Right atrium auricular region (tissue), 2 donors: Measurements from ENCODE around the gene KLHL8. TPM values are rescaled to one million over a fixed set of nuclear protein-coding genes. Genes with fewer than 3 reads are reported as not detected.
"Not testable (repeated sequence)": the region's sequence is repeated elsewhere in the genome, so short reads cannot be mapped to it uniquely, and the experiment has no call there.

ENCODE experiments used
- DNase-seq: peaks from one replicate; pipeline ENCODE4 v3.0.0-alpha.2; 2019; ENCODE audit warnings: low spot score
- H3K27ac ChIP-seq, 2 donors: fragments of 200-600 bp; sonication (generic); 1 replicate in 1 of 2; 2 replicates in 1 of 2; pipeline ENCODE4 v1.5.1; 2016 to 2019
- H3K27me3 ChIP-seq, 2 donors: fragments of 200-600 bp; sonication (generic); one replicate each; pipeline versions ENCODE4 v1.5.1 to v1.6.0; 2017 to 2019
- H3K36me3 ChIP-seq: fragments of 200-600 bp; sonication (generic); one replicate; pipeline ENCODE4 v1.5.1; 2016
- H3K4me1 ChIP-seq, 2 donors: fragments of 200-600 bp; sonication (generic); one replicate each; pipeline versions ENCODE4 v1.5.1 to v1.6.0; 2017 to 2019
- H3K4me3 ChIP-seq, 2 donors: fragments of 200-600 bp; sonication (generic); 1 replicate in 1 of 2; 2 replicates in 1 of 2; pipeline ENCODE4 v1.5.1; 2017 to 2019; ENCODE audit warnings: mild to moderate bottlenecking in 1 of 2, moderate library complexity in 1 of 2
- H3K9me3 ChIP-seq, 2 donors: fragments of 200-600 bp; sonication (generic); one replicate each; pipeline ENCODE4 v1.5.1; 2019
- CTCF ChIP-seq, 2 donors: fragments of 200-600 bp; sonication (generic); IDR thresholded peaks; one replicate each; pipeline ENCODE4 v1.5.1; 2019; ENCODE audit warnings: antibody characterized with exemption in 2 of 2
- total RNA-seq, 2 donors: library from RNA; depleted of rRNA; stranded (reverse); fragments of >200 nt; gene quantifications; one replicate each; pipeline ENCODE4 v1.1.0, GENCODE V29; 2016

KLHL8 gene
- total RNA-seq, 2 donors from 2014 or later: 5.9 to 6.9 TPM

- no peak overlapping the region for H3K4me3 ChIP-seq
- no peak for TF ChIP-seq CTCF (IDR thresholded peaks at IDR 0.05)
- no peak overlapping the region for H3K27ac ChIP-seq
- H3K36me3 ChIP-seq: no peaks in the 10 kb centered on the region
- no peaks in the 10 kb centered on the region for H3K4me1 ChIP-seq
- DNase-seq: no peak
- H3K27me3 ChIP-seq: no peaks in the 10 kb centered on the region
- no peaks in the 10 kb centered on the region for H3K9me3 ChIP-seq
Measured at GRCh38 chr4:87153078-87153870, 67.1 kb downstream of the KLHL8 start.

- H3K4me1 ChIP-seq: no peaks in the 10 kb centered on the region
- H3K9me3 ChIP-seq: no peaks in the 10 kb centered on the region
- no peak overlapping the region for H3K4me3 ChIP-seq
- no peaks in the 10 kb centered on the region for H3K36me3 ChIP-seq
- DNase-seq: no peak
- no peak for TF ChIP-seq CTCF (IDR thresholded peaks at IDR 0.05)
- no peak overlapping the region for H3K27ac ChIP-seq
- H3K27me3 ChIP-seq: no peaks in the 10 kb centered on the region
Measured at GRCh38 chr4:87152310-87153041, 67.9 kb downstream of the KLHL8 start.

GRCh38 chr4:87151730-87152129 lies 68.7 kb downstream of the KLHL8 start:
- no peak for TF ChIP-seq CTCF (IDR thresholded peaks at IDR 0.05)
- Histone ChIP-seq H3K27me3 (no peaks in the 10 kb centered on the region), H3K4me1 (no peaks in the 10 kb centered on the region), H3K9me3 (no peaks in the 10 kb centered on the region), H3K36me3 (no peaks in the 10 kb centered on the region), H3K27ac (no peak overlapping the region), H3K4me3 (no peak overlapping the region)
- DNase-seq: no peak

- H3K9me3 ChIP-seq: no peaks in the 10 kb centered on the region
- H3K27me3 ChIP-seq: no peaks in the 10 kb centered on the region
- no peak for DNase-seq
- H3K4me3 ChIP-seq: no peak overlapping the region
- H3K27ac ChIP-seq: no peak overlapping the region
- H3K36me3 ChIP-seq: peaks cover under 1% of the 10 kb centered on the region
- TF ChIP-seq CTCF (IDR thresholded peaks at IDR 0.05): peak; percentile 71 to 96
- H3K4me1 ChIP-seq: no peaks in the 10 kb centered on the region
Measured at GRCh38 chr4:87150498-87151261, 69.7 kb downstream of the KLHL8 start.

- Histone ChIP-seq H3K27me3 (no peaks in the 10 kb centered on the region), H3K36me3 (peaks cover 4% of the 10 kb centered on the region), H3K4me1 (no peaks in the 10 kb centered on the region), H3K9me3 (no peaks in the 10 kb centered on the region), H3K27ac (no peak overlapping the region), H3K4me3 (no peak overlapping the region)
- no peak for TF ChIP-seq CTCF (IDR thresholded peaks at IDR 0.05)
- DNase-seq: no peak
Measured at GRCh38 chr4:87147116-87147515, 73.3 kb downstream of the KLHL8 start.

- H3K27ac ChIP-seq, H3K9me3 ChIP-seq, H3K4me3 ChIP-seq, H3K4me1 ChIP-seq, DNase-seq, H3K27me3 ChIP-seq, H3K36me3 ChIP-seq: not testable (repeated sequence)
Measured at GRCh38 chr4:87145934-87146333, 74.5 kb downstream of the KLHL8 start.
